Neural crest cell (in vitro differentiated cells): ENCODE data around the gene TENM3. TPM values are rescaled to one million over a fixed set of nuclear protein-coding genes. Genes with fewer than 3 reads are reported as not detected.

ENCODE experiments used
- DNase-seq: peaks from one replicate; pipeline ENCODE4 v3.0.0; 2021; ENCODE audit warnings: low read depth, mixed read lengths, low spot score
- H3K27ac Mint-ChIP-seq: one replicate; pipeline ENCODE4 v1.8.0; 2021; ENCODE audit warnings: mild to moderate bottlenecking, mixed read lengths; ENCODE audit not compliant: unreplicated experiment
- H3K27me3 Mint-ChIP-seq: 2 replicates; pipeline ENCODE4 v1.8.0; 2021; ENCODE audit warnings: low read depth, mild to moderate bottlenecking, mixed read lengths
- H3K36me3 Mint-ChIP-seq: 2 replicates; pipeline ENCODE4 v1.8.0; 2021; ENCODE audit warnings: low read depth, mild to moderate bottlenecking, mixed read lengths
- H3K4me1 Mint-ChIP-seq: 2 replicates; pipeline ENCODE4 v1.8.0; 2021; ENCODE audit warnings: mixed read lengths
- H3K4me3 Mint-ChIP-seq: one replicate; pipeline ENCODE4 v1.8.0; 2021; ENCODE audit warnings: mild to moderate bottlenecking, mixed read lengths
- H3K9me3 Mint-ChIP-seq: 2 replicates; pipeline ENCODE4 v1.8.0; 2021; ENCODE audit warnings: mixed read lengths
- total RNA-seq: library from RNA; stranded (reverse); gene quantifications from 2 replicates; pipeline ENCODE4 v1.2.1, GENCODE V29; 2021
- TF ChIP-seq, protein P1 (sequence below): fragments of 200-600 bp; sonication (generic); conservative IDR thresholded peaks from 2 replicates; pipeline ENCODE4 v1.5.0; 2021; ENCODE audit warnings: antibody characterized with exemption, mild to moderate bottlenecking

Gene TENM3
- total RNA-seq, 1 donor from 2014 or later: 43.9 TPM

DNA sequence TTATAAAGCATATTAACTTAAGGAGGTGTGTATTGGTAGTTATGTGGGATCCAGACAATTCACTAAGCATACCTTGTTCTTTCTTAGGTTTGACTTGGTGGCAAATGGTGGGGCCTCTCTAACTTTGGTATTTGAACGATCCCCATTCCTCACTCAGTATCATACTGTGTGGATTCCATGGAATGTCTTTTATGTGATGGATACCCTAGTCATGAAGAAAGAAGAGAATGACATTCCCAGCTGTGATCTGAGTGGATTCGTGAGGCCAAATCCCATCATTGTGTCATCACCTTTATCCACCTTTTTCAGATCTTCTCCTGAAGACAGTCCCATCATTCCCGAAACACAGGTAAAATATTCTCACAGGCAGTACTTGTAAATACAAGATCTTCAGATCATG is 487.6 kb downstream of the TENM3 start:
- Mint-ChIP-seq H3K36me3 (peaks cover 24% of the 10 kb centered on the region), H3K9me3 (no peaks in the 10 kb centered on the region), H3K4me1 (peaks cover 9% of the 10 kb centered on the region), H3K4me3 (no peak overlapping the region), H3K27me3 (no peaks in the 10 kb centered on the region), H3K27ac (no peak overlapping the region)
- TF ChIP-seq, protein P1, sequence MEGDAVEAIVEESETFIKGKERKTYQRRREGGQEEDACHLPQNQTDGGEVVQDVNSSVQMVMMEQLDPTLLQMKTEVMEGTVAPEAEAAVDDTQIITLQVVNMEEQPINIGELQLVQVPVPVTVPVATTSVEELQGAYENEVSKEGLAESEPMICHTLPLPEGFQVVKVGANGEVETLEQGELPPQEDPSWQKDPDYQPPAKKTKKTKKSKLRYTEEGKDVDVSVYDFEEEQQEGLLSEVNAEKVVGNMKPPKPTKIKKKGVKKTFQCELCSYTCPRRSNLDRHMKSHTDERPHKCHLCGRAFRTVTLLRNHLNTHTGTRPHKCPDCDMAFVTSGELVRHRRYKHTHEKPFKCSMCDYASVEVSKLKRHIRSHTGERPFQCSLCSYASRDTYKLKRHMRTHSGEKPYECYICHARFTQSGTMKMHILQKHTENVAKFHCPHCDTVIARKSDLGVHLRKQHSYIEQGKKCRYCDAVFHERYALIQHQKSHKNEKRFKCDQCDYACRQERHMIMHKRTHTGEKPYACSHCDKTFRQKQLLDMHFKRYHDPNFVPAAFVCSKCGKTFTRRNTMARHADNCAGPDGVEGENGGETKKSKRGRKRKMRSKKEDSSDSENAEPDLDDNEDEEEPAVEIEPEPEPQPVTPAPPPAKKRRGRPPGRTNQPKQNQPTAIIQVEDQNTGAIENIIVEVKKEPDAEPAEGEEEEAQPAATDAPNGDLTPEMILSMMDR: no peak
- DNase-seq: no peak

GRCh38 chr4:182736207-182736606 is 493.0 kb downstream of the TENM3 start:
- H3K27me3 Mint-ChIP-seq: no peaks in the 10 kb centered on the region
- H3K9me3 Mint-ChIP-seq: no peaks in the 10 kb centered on the region
- H3K4me1 Mint-ChIP-seq: peaks cover 21% of the 10 kb centered on the region
- no peak overlapping the region for H3K27ac Mint-ChIP-seq
- peaks cover 16% of the 10 kb centered on the region for H3K36me3 Mint-ChIP-seq
- no peak overlapping the region for H3K4me3 Mint-ChIP-seq
- TF ChIP-seq, protein P1: no peak
- no peak for DNase-seq

- H3K27me3 Mint-ChIP-seq: no peaks in the 10 kb centered on the region
- no peak for DNase-seq
- no peaks in the 10 kb centered on the region for H3K9me3 Mint-ChIP-seq
Measured at GRCh38 chr4:182738283-182739047, 495.3 kb downstream of the TENM3 start.

GRCh38 chr4:182740256-182740655 is 497.1 kb downstream of the TENM3 start:
- no peak for DNase-seq
- Mint-ChIP-seq H3K27me3 (no peaks in the 10 kb centered on the region), H3K4me3 (no peak overlapping the region), H3K36me3 (peaks cover 12% of the 10 kb centered on the region), H3K27ac (no peak overlapping the region), H3K9me3 (peaks cover 2% of the 10 kb centered on the region), H3K4me1 (peaks cover 15% of the 10 kb centered on the region)
- TF ChIP-seq, protein P1: no peak

More at GRCh38 chr4:182738283-182739047, 495.3 kb downstream of the TENM3 start:
- H3K4me1 Mint-ChIP-seq: peaks cover 21% of the 10 kb centered on the region
- no peak overlapping the region for H3K27ac Mint-ChIP-seq
- no peak overlapping the region for H3K4me3 Mint-ChIP-seq
- peaks cover 14% of the 10 kb centered on the region for H3K36me3 Mint-ChIP-seq
- TF ChIP-seq, protein P1: no peak

DNA sequence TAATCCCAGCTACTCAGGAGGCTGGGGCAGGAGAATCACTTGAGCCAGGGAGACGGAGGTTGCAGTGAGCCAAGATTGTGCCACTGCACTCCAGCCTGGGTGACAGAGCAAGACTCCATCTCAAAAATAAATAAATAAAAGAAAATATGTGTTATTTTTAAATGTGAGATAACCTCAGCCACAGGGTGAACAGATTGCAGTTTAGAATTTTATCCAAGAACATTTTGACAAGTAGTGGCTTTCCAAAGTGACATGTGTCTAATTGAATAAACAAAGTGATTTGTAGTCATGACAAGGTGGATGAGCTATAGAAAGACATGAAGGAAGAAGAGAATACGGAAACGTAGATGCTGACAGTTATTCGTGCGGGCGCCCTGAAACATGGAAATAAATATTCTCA is 497.9 kb downstream of the TENM3 start:
- peaks cover 3% of the 10 kb centered on the region for H3K9me3 Mint-ChIP-seq
- peaks cover 12% of the 10 kb centered on the region for H3K4me1 Mint-ChIP-seq
- H3K4me3 Mint-ChIP-seq: no peak overlapping the region
- H3K36me3 Mint-ChIP-seq: peaks cover 15% of the 10 kb centered on the region
- no peak for DNase-seq
- no peaks in the 10 kb centered on the region for H3K27me3 Mint-ChIP-seq
- TF ChIP-seq, protein P1: no peak
- no peak overlapping the region for H3K27ac Mint-ChIP-seq
